Osteoblast (primary cell): ENCODE data around the gene CARD8. TPM values are rescaled to one million over a fixed set of nuclear protein-coding genes. Genes with fewer than 3 reads are reported as not detected.
"Not testable (repeated sequence)": the region's sequence is repeated elsewhere in the genome, so short reads cannot be mapped to it uniquely, and the experiment has no call there.

Experiments used
- DNase-seq: peaks from one replicate; pipeline ENCODE4 v3.0.0; 2011; ENCODE audit warnings: low spot score, mixed read lengths; ENCODE audit not compliant: insufficient read length; ENCODE audit errors: missing footprints
- H2AFZ ChIP-seq: 2 replicates; pipeline ENCODE4 v1.6.0; 2011; ENCODE audit warnings: mild to moderate bottlenecking, low read length
- H3K27ac ChIP-seq: 2 replicates; pipeline ENCODE4 v1.5.1; 2011; ENCODE audit warnings: mild to moderate bottlenecking, low read depth, low read length, moderate library complexity
- H3K27me3 ChIP-seq: 2 replicates; pipeline ENCODE4 v1.6.0; 2012; ENCODE audit warnings: mild to moderate bottlenecking, control low read depth, inconsistent platforms, low read length, moderate library complexity; ENCODE audit not compliant: insufficient read depth
- H3K36me3 ChIP-seq: 2 replicates; pipeline ENCODE4 v1.5.1; 2011; ENCODE audit warnings: mild to moderate bottlenecking, low read length, control low read depth, moderate library complexity; ENCODE audit not compliant: insufficient read depth
- H3K4me1 ChIP-seq: 2 replicates; pipeline ENCODE4 v1.5.1; 2011; ENCODE audit warnings: mild to moderate bottlenecking, low read length, control low read depth, moderate library complexity; ENCODE audit not compliant: insufficient read depth
- H3K4me2 ChIP-seq: 2 replicates; pipeline ENCODE4 v1.6.0; 2011; ENCODE audit warnings: mild to moderate bottlenecking, low read length; ENCODE audit not compliant: insufficient read depth
- H3K4me3 ChIP-seq: fragments of 200-600 bp; sonication (generic); 3 replicates; pipeline ENCODE4 v1.5.1; 2012; ENCODE audit warnings: mild to moderate bottlenecking, low read length, inconsistent platforms; ENCODE audit not compliant: insufficient read depth
- H3K79me2 ChIP-seq: 2 replicates; pipeline ENCODE4 v1.6.0; 2012; ENCODE audit warnings: mild to moderate bottlenecking, low read length, control low read depth, inconsistent platforms; ENCODE audit not compliant: insufficient read depth
- H3K9me3 ChIP-seq: 2 replicates; pipeline ENCODE4 v1.5.1; 2011; ENCODE audit warnings: low read depth, low read length, control low read depth
- H4K20me1 ChIP-seq: 2 replicates; pipeline ENCODE4 v1.6.0; 2012; ENCODE audit warnings: mild to moderate bottlenecking, low read length, control low read depth; ENCODE audit not compliant: insufficient read depth
- total RNA-seq: library from RNA; depleted of rRNA; stranded (reverse); fragments of >200 nt; gene quantifications from 2 replicates; pipeline ENCODE4 v1.2.3, GENCODE V29; 2012
- TF ChIP-seq, protein P1 (sequence below): IDR thresholded peaks from 2 replicates; pipeline ENCODE4 v1.5.1; 2011; ENCODE audit warnings: mild to moderate bottlenecking, low read depth, low read length, moderate library complexity; ENCODE audit errors: extremely low read depth

The CARD8 gene
- total RNA-seq, 1 donor = 17.4 TPM

DNA sequence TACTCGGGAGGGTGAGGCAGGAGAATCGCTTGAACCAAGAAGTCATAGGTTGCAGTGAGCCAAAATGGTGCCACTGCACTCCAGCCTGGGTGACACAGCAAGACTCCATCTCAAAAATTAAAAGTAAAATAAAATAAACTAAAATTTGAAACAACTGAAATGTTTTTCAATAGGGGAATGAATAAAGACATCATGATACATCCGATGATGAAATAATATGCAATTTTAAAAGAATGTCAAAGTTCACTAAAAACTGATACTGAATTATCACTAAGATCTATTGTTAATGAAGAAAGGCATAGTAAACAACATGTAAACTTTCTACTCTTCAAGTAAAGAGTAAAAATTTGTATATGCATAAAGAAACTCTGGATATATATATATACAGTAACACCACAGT lies 8.5 kb downstream of the CARD8 start:
- no peak overlapping the region for H3K27ac ChIP-seq
- no peak for DNase-seq
- TF ChIP-seq, protein P1, sequence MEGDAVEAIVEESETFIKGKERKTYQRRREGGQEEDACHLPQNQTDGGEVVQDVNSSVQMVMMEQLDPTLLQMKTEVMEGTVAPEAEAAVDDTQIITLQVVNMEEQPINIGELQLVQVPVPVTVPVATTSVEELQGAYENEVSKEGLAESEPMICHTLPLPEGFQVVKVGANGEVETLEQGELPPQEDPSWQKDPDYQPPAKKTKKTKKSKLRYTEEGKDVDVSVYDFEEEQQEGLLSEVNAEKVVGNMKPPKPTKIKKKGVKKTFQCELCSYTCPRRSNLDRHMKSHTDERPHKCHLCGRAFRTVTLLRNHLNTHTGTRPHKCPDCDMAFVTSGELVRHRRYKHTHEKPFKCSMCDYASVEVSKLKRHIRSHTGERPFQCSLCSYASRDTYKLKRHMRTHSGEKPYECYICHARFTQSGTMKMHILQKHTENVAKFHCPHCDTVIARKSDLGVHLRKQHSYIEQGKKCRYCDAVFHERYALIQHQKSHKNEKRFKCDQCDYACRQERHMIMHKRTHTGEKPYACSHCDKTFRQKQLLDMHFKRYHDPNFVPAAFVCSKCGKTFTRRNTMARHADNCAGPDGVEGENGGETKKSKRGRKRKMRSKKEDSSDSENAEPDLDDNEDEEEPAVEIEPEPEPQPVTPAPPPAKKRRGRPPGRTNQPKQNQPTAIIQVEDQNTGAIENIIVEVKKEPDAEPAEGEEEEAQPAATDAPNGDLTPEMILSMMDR = no peak
- H3K79me2 ChIP-seq = peaks cover 2% of the 10 kb centered on the region
- no peaks in the 10 kb centered on the region for H3K4me1 ChIP-seq
- H3K27me3 ChIP-seq = no peaks in the 10 kb centered on the region
- H3K4me2 ChIP-seq = no peak overlapping the region
- no peaks in the 10 kb centered on the region for H4K20me1 ChIP-seq
- no peak overlapping the region for H3K4me3 ChIP-seq
- H3K9me3 ChIP-seq = no peaks in the 10 kb centered on the region
- H3K36me3 ChIP-seq = peaks cover 3% of the 10 kb centered on the region
- no peak overlapping the region for H2AFZ ChIP-seq

DNA sequence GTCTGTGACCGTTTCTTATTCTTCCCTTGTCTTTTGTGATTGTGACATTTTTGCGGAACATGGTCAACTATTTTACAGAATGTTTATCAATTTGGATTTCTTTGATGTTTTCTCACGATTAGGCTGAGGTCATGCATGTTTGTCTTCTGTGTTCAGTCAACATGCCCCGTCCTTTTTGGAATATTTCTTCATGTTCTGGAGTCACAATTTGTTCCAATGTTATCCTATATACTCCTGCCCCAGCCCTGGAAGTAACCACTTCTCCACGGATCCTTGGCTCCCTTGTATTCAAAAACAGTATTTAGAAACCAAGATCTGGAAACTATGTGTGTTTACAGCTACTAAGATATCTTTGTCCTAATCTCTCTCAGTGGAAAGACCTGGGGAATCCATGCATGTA lies 9.6 kb downstream of the CARD8 start:
- H3K79me2 ChIP-seq = no peaks in the 10 kb centered on the region
- DNase-seq = no peak
- H3K36me3 ChIP-seq = peaks cover 3% of the 10 kb centered on the region
- H2AFZ ChIP-seq = no peak overlapping the region
- no peaks in the 10 kb centered on the region for H3K4me1 ChIP-seq
- H3K9me3 ChIP-seq = no peaks in the 10 kb centered on the region
- no peaks in the 10 kb centered on the region for H3K27me3 ChIP-seq
- H3K4me2 ChIP-seq = no peak overlapping the region
- H4K20me1 ChIP-seq = no peaks in the 10 kb centered on the region
- H3K27ac ChIP-seq = no peak overlapping the region
- TF ChIP-seq, protein P1 = no peak
- H3K4me3 ChIP-seq = no peak overlapping the region

DNA sequence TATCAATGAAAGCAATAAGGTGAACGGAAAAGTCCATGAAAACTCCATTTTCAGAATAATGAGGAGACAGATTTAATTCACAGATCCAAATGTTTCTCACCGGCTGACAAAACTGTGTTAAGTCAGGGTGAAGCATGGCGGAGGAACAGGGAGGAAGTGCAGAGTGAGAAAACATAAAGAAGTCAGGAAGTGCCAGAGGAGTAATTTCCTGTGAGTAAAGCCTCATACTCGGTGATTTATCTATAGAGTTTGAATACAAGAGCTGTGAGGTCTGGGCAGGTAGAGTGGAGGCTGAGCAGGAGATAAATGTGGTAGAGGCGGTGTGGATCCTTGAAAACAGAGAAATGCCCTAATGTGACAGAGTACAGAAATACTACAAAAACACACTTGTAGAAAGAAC lies 11.4 kb downstream of the CARD8 start:
- Histone ChIP-seq H3K79me2 (no peaks in the 10 kb centered on the region), H3K4me3 (no peak overlapping the region), H3K27me3 (no peaks in the 10 kb centered on the region), H4K20me1 (no peaks in the 10 kb centered on the region), H3K36me3 (peaks cover 5% of the 10 kb centered on the region), H2AFZ (peak overlapping the region; percentile 1), H3K27ac (no peak overlapping the region), H3K9me3 (no peaks in the 10 kb centered on the region), H3K4me1 (peaks cover 6% of the 10 kb centered on the region), H3K4me2 (no peak overlapping the region)
- DNase-seq = no peak
- TF ChIP-seq, protein P1 = no peak

DNA sequence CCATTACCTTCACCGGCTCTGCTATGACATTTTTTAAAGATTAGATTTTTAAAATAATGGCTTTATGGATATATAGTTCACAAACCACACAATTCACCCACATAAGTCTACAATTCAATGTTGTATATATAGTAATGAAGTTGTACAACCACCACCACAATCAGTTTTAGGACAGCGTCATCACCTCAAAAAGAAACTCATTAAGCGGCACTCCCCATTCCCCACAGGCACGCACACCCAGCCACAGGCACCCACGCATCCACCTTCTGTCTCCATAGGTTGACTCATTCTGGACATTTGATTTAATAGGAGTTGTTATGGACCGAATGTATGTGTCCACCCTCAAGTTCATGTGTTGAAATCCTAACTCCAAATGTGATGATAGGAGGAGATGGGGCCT lies 13.9 kb downstream of the CARD8 start:
- H3K79me2 ChIP-seq, DNase-seq: not testable (repeated sequence)
- H3K36me3 ChIP-seq = peaks cover 10% of the 10 kb centered on the region

More for the DNA sequence above, 13.9 kb downstream of the CARD8 start:
- H3K27me3 ChIP-seq, H3K4me1 ChIP-seq, H3K4me2 ChIP-seq, H3K9me3 ChIP-seq, H2AFZ ChIP-seq, H4K20me1 ChIP-seq, H3K27ac ChIP-seq, H3K4me3 ChIP-seq: not testable (repeated sequence)
